GM12892 (cell line): ENCODE data around the gene OR10V1.

Experiments used
- POLR2A ChIP-seq: IDR thresholded peaks from 2 replicates; pipeline ENCODE4 v1.6.1; 2011; ENCODE audit warnings: low read depth, low read length, control low read depth
- POLR2AphosphoS5 ChIP-seq: IDR thresholded peaks from 2 replicates; pipeline ENCODE4 v1.6.1; 2011; ENCODE audit warnings: low read depth, low read length, control low read depth
- TAF1 ChIP-seq: IDR thresholded peaks from 2 replicates; pipeline ENCODE4 v1.6.1; 2011; ENCODE audit warnings: low read depth, mild to moderate bottlenecking, control low read depth, low read length, borderline replicate concordance

GRCh38 chr11:59678813-59679165, 34.9 kb downstream of the OR10V1 start:
- TF ChIP-seq POLR2A (no peak), POLR2AphosphoS5 (no peak), TAF1 (no peak)
